Lower lobe of right lung (tissue), 2 donors: ENCODE measurements around the gene MAP4K3. TPM values are rescaled to one million over a fixed set of nuclear protein-coding genes. Genes with fewer than 3 reads are reported as not detected.
"Not testable (repeated sequence)": the region's sequence is repeated elsewhere in the genome, so short reads cannot be mapped to it uniquely, and the experiment has no call there.

Source experiments
- ATAC-seq, 2 donors: fragments of 200-7000 bp; cut with Tn5 transposase; one replicate each; pipeline ENCODE4 v1.9.1; 2020 to 2022; ENCODE audit warnings: mild to moderate bottlenecking in 2 of 2, moderate library complexity in 2 of 2
- DNase-seq: peaks from one replicate; pipeline ENCODE4 v3.0.0-alpha.2; 2020
- H3K27ac ChIP-seq: fragments of 200-600 bp; one replicate; pipeline ENCODE4 v1.8.0; 2022
- H3K27me3 ChIP-seq: fragments of 200-600 bp; one replicate; pipeline ENCODE4 v1.8.0; 2022; ENCODE audit warnings: low read depth
- H3K36me3 ChIP-seq: fragments of 200-600 bp; one replicate; pipeline ENCODE4 v1.8.0; 2022; ENCODE audit warnings: mild to moderate bottlenecking
- H3K4me1 ChIP-seq: fragments of 200-600 bp; one replicate; pipeline ENCODE4 v1.8.0; 2022
- H3K4me3 ChIP-seq: fragments of 200-600 bp; one replicate; pipeline ENCODE4 v1.8.0; 2022; ENCODE audit warnings: mild to moderate bottlenecking
- H3K9me3 ChIP-seq: fragments of 200-600 bp; one replicate; pipeline ENCODE4 v1.8.0; 2022
- intact Hi-C: fragments of 100-400 bp; cut with DNase I; formaldehyde crosslinking; loops from one replicate; pipeline ENCODE4 v1.11.0; 2022
- total RNA-seq: library from RNA; stranded (reverse); fragmentation: NEBNext Ultra II Directional; extraction: Animal tissue kit (Norgen Biotek cat#: 25700); gene quantifications from one replicate; pipeline ENCODE4 v1.2.1, GENCODE V29; 2021
- TF ChIP-seq, protein P1 (sequence below): fragments of 200-600 bp; IDR thresholded peaks from one replicate; pipeline ENCODE4 v1.8.0; 2022; ENCODE audit warnings: antibody characterized with exemption, mild to moderate bottlenecking
- donor health status: DM: no; HTN: yes; CAD: no; lungs with severe emphysema.

The MAP4K3 gene
- total RNA-seq, 1 donor from 2014 or later: 42.9 TPM

DNA sequence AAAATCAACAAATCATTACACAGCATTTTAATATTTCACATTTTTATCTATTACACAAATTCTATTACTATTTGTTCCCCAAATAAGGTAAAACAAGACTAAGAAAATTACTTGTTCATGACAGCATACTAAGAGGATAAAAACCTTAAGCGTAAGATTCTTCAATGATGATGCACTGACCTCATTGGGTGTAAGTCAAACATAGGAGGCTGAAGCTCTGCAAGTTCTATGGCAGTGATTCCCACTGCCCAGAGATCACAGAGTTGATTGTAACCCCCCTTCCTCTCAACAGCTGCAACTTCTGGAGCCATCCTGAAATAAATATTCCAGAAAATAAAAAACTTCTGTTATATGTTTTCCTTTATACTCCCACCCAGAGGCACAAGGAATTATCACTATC, 111.1 kb downstream of the MAP4K3 start:
- Histone ChIP-seq H3K27me3 (no peaks in the 10 kb centered on the region), H3K36me3 (peaks cover 45% of the 10 kb centered on the region), H3K4me1 (no peaks in the 10 kb centered on the region), H3K4me3 (no peak overlapping the region), H3K27ac (no peak overlapping the region), H3K9me3 (no peaks in the 10 kb centered on the region)
- ATAC-seq: no peak
- no peak for DNase-seq
- intact Hi-C loops: no loop called here
- TF ChIP-seq, protein P1, sequence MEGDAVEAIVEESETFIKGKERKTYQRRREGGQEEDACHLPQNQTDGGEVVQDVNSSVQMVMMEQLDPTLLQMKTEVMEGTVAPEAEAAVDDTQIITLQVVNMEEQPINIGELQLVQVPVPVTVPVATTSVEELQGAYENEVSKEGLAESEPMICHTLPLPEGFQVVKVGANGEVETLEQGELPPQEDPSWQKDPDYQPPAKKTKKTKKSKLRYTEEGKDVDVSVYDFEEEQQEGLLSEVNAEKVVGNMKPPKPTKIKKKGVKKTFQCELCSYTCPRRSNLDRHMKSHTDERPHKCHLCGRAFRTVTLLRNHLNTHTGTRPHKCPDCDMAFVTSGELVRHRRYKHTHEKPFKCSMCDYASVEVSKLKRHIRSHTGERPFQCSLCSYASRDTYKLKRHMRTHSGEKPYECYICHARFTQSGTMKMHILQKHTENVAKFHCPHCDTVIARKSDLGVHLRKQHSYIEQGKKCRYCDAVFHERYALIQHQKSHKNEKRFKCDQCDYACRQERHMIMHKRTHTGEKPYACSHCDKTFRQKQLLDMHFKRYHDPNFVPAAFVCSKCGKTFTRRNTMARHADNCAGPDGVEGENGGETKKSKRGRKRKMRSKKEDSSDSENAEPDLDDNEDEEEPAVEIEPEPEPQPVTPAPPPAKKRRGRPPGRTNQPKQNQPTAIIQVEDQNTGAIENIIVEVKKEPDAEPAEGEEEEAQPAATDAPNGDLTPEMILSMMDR: no peak

DNA sequence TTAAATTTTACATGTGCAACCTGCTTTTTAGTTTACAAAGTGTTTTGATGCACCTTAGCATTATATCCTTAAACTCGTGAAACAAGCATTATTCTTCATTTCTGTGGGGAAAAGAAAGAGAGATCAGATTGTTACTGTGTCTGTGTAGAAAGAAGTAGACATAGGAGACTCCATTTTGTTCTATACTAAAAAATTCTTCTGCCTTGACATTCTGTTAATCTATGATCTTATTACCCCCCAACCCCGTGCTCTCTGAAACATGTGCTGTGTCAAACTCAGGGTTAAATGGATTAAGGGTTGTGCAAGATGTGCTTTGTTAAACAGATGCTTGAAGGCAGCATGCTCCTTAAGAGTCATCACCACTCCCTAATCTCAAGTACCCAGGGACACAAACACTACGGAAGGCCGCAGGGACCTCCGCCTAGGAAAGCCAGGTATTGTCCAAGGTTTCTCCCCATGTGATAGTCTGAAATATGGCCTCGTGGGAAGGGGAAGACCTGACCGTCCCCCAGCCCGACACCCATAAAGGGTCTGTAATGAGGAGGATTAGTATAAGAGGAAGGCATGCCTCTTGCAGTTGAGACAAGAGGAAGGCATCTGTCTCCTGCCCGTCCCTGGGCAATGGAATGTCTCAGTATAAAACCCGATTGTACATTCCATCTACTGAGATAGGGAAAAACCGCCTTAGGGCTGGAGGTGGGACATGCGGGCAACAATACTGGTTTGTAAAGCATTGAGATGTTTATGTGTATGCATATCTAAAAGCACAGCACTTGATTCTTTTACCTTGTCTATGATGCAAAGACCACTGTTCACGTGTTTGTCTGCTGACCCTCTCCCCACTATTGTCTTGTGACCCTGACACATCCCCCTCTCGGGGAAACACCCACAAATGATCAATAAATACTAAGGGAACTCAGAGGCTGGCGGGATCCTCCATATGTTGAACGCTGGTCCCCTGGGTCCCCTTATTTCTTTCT, 115.7 kb downstream of the MAP4K3 start:
- peak; percentile 56 for DNase-seq
- intact Hi-C loops, H3K27me3 ChIP-seq: not testable (repeated sequence)

DNA sequence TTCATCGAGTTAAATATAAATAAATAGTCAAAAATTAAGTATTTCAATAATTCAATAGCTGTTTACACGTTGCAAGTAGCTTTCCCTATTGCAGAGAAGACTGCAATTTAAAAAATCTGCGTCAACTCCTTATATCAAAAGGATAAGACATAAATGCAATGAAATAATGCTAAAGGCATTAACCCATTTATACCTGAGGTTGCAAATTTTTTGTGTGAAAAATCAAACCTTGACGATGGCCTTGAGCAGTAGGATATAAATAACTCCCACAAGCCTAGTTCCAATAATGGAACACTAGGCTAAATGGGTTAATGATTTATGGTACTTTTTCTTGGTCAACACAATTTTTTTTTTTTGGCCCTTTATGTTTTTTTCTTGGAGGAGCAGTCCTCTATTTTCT, 116.9 kb downstream of the MAP4K3 start:
- Histone ChIP-seq H3K4me1 (no peaks in the 10 kb centered on the region), H3K27ac (no peak overlapping the region), H3K36me3 (peaks cover 6% of the 10 kb centered on the region), H3K9me3 (no peaks in the 10 kb centered on the region), H3K4me3 (no peak overlapping the region), H3K27me3 (no peaks in the 10 kb centered on the region)
- DNase-seq: no peak
- intact Hi-C loops: no loop called here
- TF ChIP-seq, protein P1: no peak
- ATAC-seq: no peak

More for the DNA sequence above, 115.7 kb downstream of the MAP4K3 start:
- not testable (repeated sequence) for H3K4me3 ChIP-seq, H3K4me1 ChIP-seq, ATAC-seq, H3K9me3 ChIP-seq, H3K27ac ChIP-seq
- peaks cover 16% of the 10 kb centered on the region for H3K36me3 ChIP-seq

GRCh38 chr2:39313575-39313974, 123.5 kb downstream of the MAP4K3 start:
- Histone ChIP-seq H3K4me1 (no peaks in the 10 kb centered on the region), H3K9me3 (no peaks in the 10 kb centered on the region), H3K27ac (no peak overlapping the region), H3K27me3 (no peaks in the 10 kb centered on the region), H3K36me3 (peaks cover 36% of the 10 kb centered on the region), H3K4me3 (no peak overlapping the region)
- DNase-seq: no peak
- intact Hi-C loops: no loop called here
- TF ChIP-seq, protein P1: no peak
- ATAC-seq: no peak

GRCh38 chr2:39311469-39311868, 125.6 kb downstream of the MAP4K3 start:
- ATAC-seq (no peak), DNase-seq (no peak)
- Histone ChIP-seq H3K36me3 (peaks cover 36% of the 10 kb centered on the region), H3K4me1 (no peaks in the 10 kb centered on the region), H3K4me3 (no peak overlapping the region), H3K27ac (no peak overlapping the region), H3K9me3 (no peaks in the 10 kb centered on the region), H3K27me3 (no peaks in the 10 kb centered on the region)
- TF ChIP-seq, protein P1: no peak
- intact Hi-C loops: no loop called here

- DNase-seq: no peak
- no peaks in the 10 kb centered on the region for H3K27me3 ChIP-seq
- no peaks in the 10 kb centered on the region for H3K9me3 ChIP-seq
- intact Hi-C loops: no loop called here
- H3K36me3 ChIP-seq: peaks cover 23% of the 10 kb centered on the region
- ATAC-seq: no peak
- H3K4me1 ChIP-seq: no peaks in the 10 kb centered on the region
- H3K4me3 ChIP-seq: no peak overlapping the region
- TF ChIP-seq, protein P1: no peak
- H3K27ac ChIP-seq: no peak overlapping the region
Observed at GRCh38 chr2:39308778-39309177, 128.3 kb downstream of the MAP4K3 start.
